Esophagus muscularis mucosa (tissue), 3 donors: ENCODE data around the gene CMTM8.

Source experiments
- CTCF ChIP-seq, 3 experiments: fragments of 200-600 bp in 2 of 3; fragments of 450-650 bp in 1 of 3; sonication (generic) in 2 of 3; IDR thresholded peaks; one replicate each; pipeline ENCODE4 v1.5.1; 2017 to 2019; ENCODE audit warnings: antibody characterized with exemption in 3 of 3, mild to moderate bottlenecking in 2 of 3, moderate library complexity in 1 of 3
- POLR2A ChIP-seq: fragments of 450-650 bp; IDR thresholded peaks from one replicate; pipeline ENCODE4 v1.6.1; 2017; ENCODE audit warnings: antibody characterized with exemption, moderate library complexity, mild to moderate bottlenecking, low read depth
- POLR2AphosphoS5 ChIP-seq, 2 donors: sonication (generic); formaldehyde crosslinking; IDR thresholded peaks; one replicate each; pipeline ENCODE4 v1.6.1; 2017; ENCODE audit warnings: antibody characterized with exemption in 2 of 2

- TF ChIP-seq CTCF (IDR thresholded peaks at IDR 0.05), result no peak
- no peak for TF ChIP-seq POLR2AphosphoS5 (IDR thresholded peaks at IDR 0.05)
- no peak for TF ChIP-seq POLR2A
Observed at GRCh38 chr3:32257042-32257441, 18.6 kb downstream of the CMTM8 start.
